H1 (cell line): Measurements from ENCODE around the gene KDM4E. TPM values are rescaled to one million over a fixed set of nuclear protein-coding genes. Genes with fewer than 3 reads are reported as not detected.

Experiments
- BCL11A ChIP-seq, 2 experiments: IDR thresholded peaks; one replicate each; pipeline ENCODE4 v1.6.1; 2011; ENCODE audit warnings: low read depth in 2 of 2, low read length in 2 of 2, mild to moderate bottlenecking in 2 of 2
- RBBP5 ChIP-seq: IDR thresholded peaks from 2 replicates; pipeline ENCODE4 v1.7.1; 2012; ENCODE audit warnings: low read depth, mild to moderate bottlenecking, inconsistent platforms, low read length, moderate library complexity, borderline replicate concordance
- TAF1 ChIP-seq: IDR thresholded peaks from 2 replicates; pipeline ENCODE4 v1.6.1; 2011; ENCODE audit warnings: mild to moderate bottlenecking, low read depth, low read length
- polyA plus RNA-seq, 7 experiments: library from polyadenylated mRNA; depleted of rRNA in 3 of 7; stranded (reverse) in 5 of 7; unstranded in 2 of 7; fragments of >200 nt in 5 of 7; fragments of 200-250 nt in 2 of 7; gene quantifications; 1 replicate in 5 of 7; 2 replicates in 1 of 7; 4 replicates in 1 of 7; pipeline versions ENCODE4 v1.2.1 to v1.2.3, GENCODE V29; 2011 to 2013; ENCODE audit warnings: missing spikeins in 2 of 7, mixed read lengths in 2 of 7
- total RNA-seq: library from RNA; stranded (reverse); fragmentation: NEBNext Ultra II Directional; extraction: Animal tissue kit (Norgen Biotek cat#: 25700); gene quantifications from 2 replicates; pipeline ENCODE4 v1.2.1, GENCODE V29; 2021
- TF ChIP-seq, protein P1 (sequence below): fragments of 300-600 bp; sonication (generic); IDR thresholded peaks from 2 replicates; pipeline ENCODE4 v1.7.1; 2012; ENCODE audit warnings: low read length, moderate library complexity, mild to moderate bottlenecking, inconsistent platforms; ENCODE audit not compliant: insufficient replicate concordance

The KDM4E gene
- total and polyA plus RNA-seq, 2 of the 8 experiments (the other 6 are each of a cell fraction or from before 2014, with no cell fraction given), result not detected

- TF ChIP-seq, protein P1, sequence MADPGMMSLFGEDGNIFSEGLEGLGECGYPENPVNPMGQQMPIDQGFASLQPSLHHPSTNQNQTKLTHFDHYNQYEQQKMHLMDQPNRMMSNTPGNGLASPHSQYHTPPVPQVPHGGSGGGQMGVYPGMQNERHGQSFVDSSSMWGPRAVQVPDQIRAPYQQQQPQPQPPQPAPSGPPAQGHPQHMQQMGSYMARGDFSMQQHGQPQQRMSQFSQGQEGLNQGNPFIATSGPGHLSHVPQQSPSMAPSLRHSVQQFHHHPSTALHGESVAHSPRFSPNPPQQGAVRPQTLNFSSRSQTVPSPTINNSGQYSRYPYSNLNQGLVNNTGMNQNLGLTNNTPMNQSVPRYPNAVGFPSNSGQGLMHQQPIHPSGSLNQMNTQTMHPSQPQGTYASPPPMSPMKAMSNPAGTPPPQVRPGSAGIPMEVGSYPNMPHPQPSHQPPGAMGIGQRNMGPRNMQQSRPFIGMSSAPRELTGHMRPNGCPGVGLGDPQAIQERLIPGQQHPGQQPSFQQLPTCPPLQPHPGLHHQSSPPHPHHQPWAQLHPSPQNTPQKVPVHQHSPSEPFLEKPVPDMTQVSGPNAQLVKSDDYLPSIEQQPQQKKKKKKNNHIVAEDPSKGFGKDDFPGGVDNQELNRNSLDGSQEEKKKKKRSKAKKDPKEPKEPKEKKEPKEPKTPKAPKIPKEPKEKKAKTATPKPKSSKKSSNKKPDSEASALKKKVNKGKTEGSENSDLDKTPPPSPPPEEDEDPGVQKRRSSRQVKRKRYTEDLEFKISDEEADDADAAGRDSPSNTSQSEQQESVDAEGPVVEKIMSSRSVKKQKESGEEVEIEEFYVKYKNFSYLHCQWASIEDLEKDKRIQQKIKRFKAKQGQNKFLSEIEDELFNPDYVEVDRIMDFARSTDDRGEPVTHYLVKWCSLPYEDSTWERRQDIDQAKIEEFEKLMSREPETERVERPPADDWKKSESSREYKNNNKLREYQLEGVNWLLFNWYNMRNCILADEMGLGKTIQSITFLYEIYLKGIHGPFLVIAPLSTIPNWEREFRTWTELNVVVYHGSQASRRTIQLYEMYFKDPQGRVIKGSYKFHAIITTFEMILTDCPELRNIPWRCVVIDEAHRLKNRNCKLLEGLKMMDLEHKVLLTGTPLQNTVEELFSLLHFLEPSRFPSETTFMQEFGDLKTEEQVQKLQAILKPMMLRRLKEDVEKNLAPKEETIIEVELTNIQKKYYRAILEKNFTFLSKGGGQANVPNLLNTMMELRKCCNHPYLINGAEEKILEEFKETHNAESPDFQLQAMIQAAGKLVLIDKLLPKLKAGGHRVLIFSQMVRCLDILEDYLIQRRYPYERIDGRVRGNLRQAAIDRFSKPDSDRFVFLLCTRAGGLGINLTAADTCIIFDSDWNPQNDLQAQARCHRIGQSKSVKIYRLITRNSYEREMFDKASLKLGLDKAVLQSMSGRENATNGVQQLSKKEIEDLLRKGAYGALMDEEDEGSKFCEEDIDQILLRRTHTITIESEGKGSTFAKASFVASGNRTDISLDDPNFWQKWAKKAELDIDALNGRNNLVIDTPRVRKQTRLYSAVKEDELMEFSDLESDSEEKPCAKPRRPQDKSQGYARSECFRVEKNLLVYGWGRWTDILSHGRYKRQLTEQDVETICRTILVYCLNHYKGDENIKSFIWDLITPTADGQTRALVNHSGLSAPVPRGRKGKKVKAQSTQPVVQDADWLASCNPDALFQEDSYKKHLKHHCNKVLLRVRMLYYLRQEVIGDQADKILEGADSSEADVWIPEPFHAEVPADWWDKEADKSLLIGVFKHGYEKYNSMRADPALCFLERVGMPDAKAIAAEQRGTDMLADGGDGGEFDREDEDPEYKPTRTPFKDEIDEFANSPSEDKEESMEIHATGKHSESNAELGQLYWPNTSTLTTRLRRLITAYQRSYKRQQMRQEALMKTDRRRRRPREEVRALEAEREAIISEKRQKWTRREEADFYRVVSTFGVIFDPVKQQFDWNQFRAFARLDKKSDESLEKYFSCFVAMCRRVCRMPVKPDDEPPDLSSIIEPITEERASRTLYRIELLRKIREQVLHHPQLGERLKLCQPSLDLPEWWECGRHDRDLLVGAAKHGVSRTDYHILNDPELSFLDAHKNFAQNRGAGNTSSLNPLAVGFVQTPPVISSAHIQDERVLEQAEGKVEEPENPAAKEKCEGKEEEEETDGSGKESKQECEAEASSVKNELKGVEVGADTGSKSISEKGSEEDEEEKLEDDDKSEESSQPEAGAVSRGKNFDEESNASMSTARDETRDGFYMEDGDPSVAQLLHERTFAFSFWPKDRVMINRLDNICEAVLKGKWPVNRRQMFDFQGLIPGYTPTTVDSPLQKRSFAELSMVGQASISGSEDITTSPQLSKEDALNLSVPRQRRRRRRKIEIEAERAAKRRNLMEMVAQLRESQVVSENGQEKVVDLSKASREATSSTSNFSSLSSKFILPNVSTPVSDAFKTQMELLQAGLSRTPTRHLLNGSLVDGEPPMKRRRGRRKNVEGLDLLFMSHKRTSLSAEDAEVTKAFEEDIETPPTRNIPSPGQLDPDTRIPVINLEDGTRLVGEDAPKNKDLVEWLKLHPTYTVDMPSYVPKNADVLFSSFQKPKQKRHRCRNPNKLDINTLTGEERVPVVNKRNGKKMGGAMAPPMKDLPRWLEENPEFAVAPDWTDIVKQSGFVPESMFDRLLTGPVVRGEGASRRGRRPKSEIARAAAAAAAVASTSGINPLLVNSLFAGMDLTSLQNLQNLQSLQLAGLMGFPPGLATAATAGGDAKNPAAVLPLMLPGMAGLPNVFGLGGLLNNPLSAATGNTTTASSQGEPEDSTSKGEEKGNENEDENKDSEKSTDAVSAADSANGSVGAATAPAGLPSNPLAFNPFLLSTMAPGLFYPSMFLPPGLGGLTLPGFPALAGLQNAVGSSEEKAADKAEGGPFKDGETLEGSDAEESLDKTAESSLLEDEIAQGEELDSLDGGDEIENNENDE, result no peak
- TF ChIP-seq BCL11A (IDR thresholded peaks at IDR 0.05; ENCODE audit: low read depth in 2 of 2, low read length in 2 of 2) (no peak), RBBP5 (no peak), TAF1 (no peak)
Measured at GRCh38 chr11:95054356-95054755, 29.3 kb downstream of the KDM4E start (continued).
